ENCODE data around the gene CACNA2D4.

DNA sequence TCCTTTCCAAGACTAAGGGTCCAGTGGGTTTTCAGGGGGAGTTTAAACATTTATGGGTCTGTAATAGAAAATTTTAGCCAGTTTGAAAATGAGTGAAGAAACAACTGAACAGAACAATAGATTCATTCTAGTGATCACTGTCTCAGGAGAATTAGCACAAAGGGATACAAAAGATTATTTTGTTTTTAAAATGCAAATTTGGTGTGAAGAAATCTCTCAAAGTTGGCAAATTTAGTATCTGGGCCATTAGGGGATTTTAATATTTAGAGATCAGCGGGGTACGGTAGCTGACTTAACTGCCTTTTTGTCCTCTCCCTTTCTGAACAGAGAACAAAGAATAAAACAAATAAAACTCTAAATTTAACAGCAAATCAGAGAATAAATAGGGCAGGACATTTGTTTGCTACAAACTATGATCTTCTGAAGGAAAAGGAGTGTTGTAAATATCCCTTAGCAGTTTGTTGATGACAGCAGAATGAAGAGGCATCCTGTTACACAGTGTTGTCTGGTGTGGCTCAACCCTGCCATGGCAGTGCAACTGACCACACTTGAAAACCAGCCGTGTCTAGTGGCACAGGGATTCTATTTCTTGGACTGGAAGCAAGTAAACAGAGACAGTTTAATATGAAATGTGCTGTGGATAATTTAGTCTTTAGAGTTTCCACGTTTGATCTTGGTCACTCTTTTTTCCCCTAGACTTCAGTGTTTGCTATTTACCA lies 144.4 kb downstream of the CACNA2D4 start:
- TF ChIP-seq, protein P1, sequence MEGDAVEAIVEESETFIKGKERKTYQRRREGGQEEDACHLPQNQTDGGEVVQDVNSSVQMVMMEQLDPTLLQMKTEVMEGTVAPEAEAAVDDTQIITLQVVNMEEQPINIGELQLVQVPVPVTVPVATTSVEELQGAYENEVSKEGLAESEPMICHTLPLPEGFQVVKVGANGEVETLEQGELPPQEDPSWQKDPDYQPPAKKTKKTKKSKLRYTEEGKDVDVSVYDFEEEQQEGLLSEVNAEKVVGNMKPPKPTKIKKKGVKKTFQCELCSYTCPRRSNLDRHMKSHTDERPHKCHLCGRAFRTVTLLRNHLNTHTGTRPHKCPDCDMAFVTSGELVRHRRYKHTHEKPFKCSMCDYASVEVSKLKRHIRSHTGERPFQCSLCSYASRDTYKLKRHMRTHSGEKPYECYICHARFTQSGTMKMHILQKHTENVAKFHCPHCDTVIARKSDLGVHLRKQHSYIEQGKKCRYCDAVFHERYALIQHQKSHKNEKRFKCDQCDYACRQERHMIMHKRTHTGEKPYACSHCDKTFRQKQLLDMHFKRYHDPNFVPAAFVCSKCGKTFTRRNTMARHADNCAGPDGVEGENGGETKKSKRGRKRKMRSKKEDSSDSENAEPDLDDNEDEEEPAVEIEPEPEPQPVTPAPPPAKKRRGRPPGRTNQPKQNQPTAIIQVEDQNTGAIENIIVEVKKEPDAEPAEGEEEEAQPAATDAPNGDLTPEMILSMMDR (IDR thresholded peaks at IDR 0.05; ENCODE audit: extremely low read depth in 1 of 2, insufficient read depth in 1 of 2, low read depth in 1 of 2, low read length in 2 of 2), result no peak
- no peak for TF ChIP-seq FOS (IDR thresholded peaks at IDR 0.05; ENCODE audit: borderline replicate concordance, insufficient read depth, low read length)
- TF ChIP-seq, protein P2, sequence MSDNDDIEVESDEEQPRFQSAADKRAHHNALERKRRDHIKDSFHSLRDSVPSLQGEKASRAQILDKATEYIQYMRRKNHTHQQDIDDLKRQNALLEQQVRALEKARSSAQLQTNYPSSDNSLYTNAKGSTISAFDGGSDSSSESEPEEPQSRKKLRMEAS (IDR thresholded peaks at IDR 0.05; ENCODE audit: insufficient read depth, insufficient read length), result no peak
- TF ChIP-seq MYC (IDR thresholded peaks at IDR 0.05; ENCODE audit: low read depth, low read length), result no peak
- TF ChIP-seq POLR2AphosphoS5 (IDR thresholded peaks at IDR 0.05; ENCODE audit: insufficient read depth, low read depth, low read length), result no peak

Measured in endothelial cell of umbilical vein (primary cell).